ENCODE data around the gene TFF3.

GRCh38 chr21:42321845-42322244, 6.6 kb upstream of the TFF3 start:
- TF ChIP-seq POLR2AphosphoS5 (IDR thresholded peaks at IDR 0.05; ENCODE audit: borderline replicate concordance, low read depth, low read length) (no peak), EZH2 (IDR thresholded peaks at IDR 0.05) (no peak), FOXP2 (optimal IDR thresholded peaks at IDR 0.05; ENCODE audit: control extremely low read depth, extremely low read length, insufficient read depth) (no peak)

Measured in SK-N-MC (cell line).